HUES64 (cell line): Measurements from ENCODE around the gene USP11.

Source experiments
- H3K27ac ChIP-seq: 2 replicates; pipeline ENCODE4 v1.7.0; 2013; ENCODE audit warnings: low read depth, low read length, inconsistent platforms
- H3K27me3 ChIP-seq: 2 replicates; pipeline ENCODE4 v1.6.1; 2013; ENCODE audit warnings: mild to moderate bottlenecking, low read length; ENCODE audit not compliant: insufficient read depth
- H3K36me3 ChIP-seq: 2 replicates; pipeline ENCODE4 v1.6.1; 2013; ENCODE audit warnings: mild to moderate bottlenecking, low read length; ENCODE audit not compliant: insufficient read depth
- H3K4me1 ChIP-seq: 2 replicates; pipeline ENCODE4 v1.6.1; 2013; ENCODE audit warnings: mild to moderate bottlenecking, low read length, moderate library complexity; ENCODE audit not compliant: insufficient read depth
- H3K4me3 ChIP-seq: 2 replicates; pipeline ENCODE4 v1.5.1; 2013; ENCODE audit warnings: mild to moderate bottlenecking, low read length, moderate library complexity
- H3K9ac ChIP-seq: 2 replicates; pipeline ENCODE4 v1.6.1; 2013; ENCODE audit warnings: mild to moderate bottlenecking, low read depth, low read length
- H3K9me3 ChIP-seq: 2 replicates; pipeline ENCODE4 v1.6.1; 2013; ENCODE audit warnings: low read depth, low read length; ENCODE audit not compliant: insufficient read depth
- WGBS: fragments of 150-250, 120-280 bp; methylation state at CpG from one replicate; pipeline ENCODE4 v1.1.7; 2013; ENCODE audit warnings: missing lambda C conversion rate; 5-methylcytosine and 5-hydroxymethylcytosine counted together

The USP11 gene

GRCh38 chrX:47217852-47218279 lies 14.9 kb upstream of the USP11 start:
- WGBS, result under 1% methylated on average over 31 of the region's 31 CpGs
- Histone ChIP-seq H3K36me3 (peaks cover 46% of the 10 kb centered on the region), H3K4me3 (peak overlapping the region; percentile 67), H3K27ac (peak overlapping the region; percentile 94; the same call in 1 of the 2 replicates), H3K27me3 (no peaks in the 10 kb centered on the region), H3K9me3 (no peaks in the 10 kb centered on the region), H3K9ac (peak overlapping the region; percentile 98), H3K4me1 (no peaks in the 10 kb centered on the region; the same call in 1 of the 2 replicates)

GRCh38 chrX:47218280-47218919 lies 14.4 kb upstream of the USP11 start, which contains the start of gene CDK16:
Gene CDK16, plus strand, starts transcription at chrX:47218681. Its CDS starts 4,877 bp downstream, at chrX:47223558.
- peak within 1 kb of the TSS; percentile 94 for H3K27ac ChIP-seq
- WGBS, result under 1% methylated on average over 59 of the region's 61 CpGs
- H3K4me1 ChIP-seq, result no peaks in the 10 kb centered on the region; the same call in 1 of the 2 replicates
- peaks cover 46% of the 10 kb centered on the region for H3K36me3 ChIP-seq
- H3K27me3 ChIP-seq, result no peaks in the 10 kb centered on the region
- peak within 1 kb of the TSS; percentile 98 for H3K9ac ChIP-seq
- no peaks in the 10 kb centered on the region for H3K9me3 ChIP-seq
- H3K4me3 ChIP-seq, result peak within 1 kb of the TSS; percentile 67

GRCh38 chrX:47218920-47219815 lies 13.6 kb upstream of the USP11 start:
- Histone ChIP-seq H3K36me3 (peaks cover 48% of the 10 kb centered on the region), H3K27me3 (no peaks in the 10 kb centered on the region), H3K4me3 (peak overlapping the region; percentile 67), H3K27ac (peak overlapping the region; percentile 94; the same call in 1 of the 2 replicates), H3K4me1 (no peaks in the 10 kb centered on the region; the same call in 1 of the 2 replicates), H3K9ac (peak overlapping the region; percentile 98), H3K9me3 (no peaks in the 10 kb centered on the region)
- 3% methylated on average over 60 of the region's 60 CpGs for WGBS

- no peaks in the 10 kb centered on the region for H3K9me3 ChIP-seq
- WGBS, result 97% methylated on average over 4 of the region's 4 CpGs
- H3K4me1 ChIP-seq, result no peaks in the 10 kb centered on the region; the same call in 1 of the 2 replicates
- H3K36me3 ChIP-seq, result peaks cover 48% of the 10 kb centered on the region
- H3K27ac ChIP-seq, result no peak overlapping the region
- no peaks in the 10 kb centered on the region for H3K27me3 ChIP-seq
- H3K9ac ChIP-seq, result no peak overlapping the region
- no peak overlapping the region for H3K4me3 ChIP-seq
Observed at GRCh38 chrX:47221756-47222155, 11.1 kb upstream of the USP11 start.

GRCh38 chrX:47222751-47223350 lies 10.0 kb upstream of the USP11 start:
- 93% methylated on average over 7 of the region's 10 CpGs for WGBS
- H3K27ac ChIP-seq, result no peak overlapping the region
- peaks cover 59% of the 10 kb centered on the region for H3K36me3 ChIP-seq

GRCh38 chrX:47223476-47224250 lies 9.1 kb upstream of the USP11 start:
- 96% methylated on average over 13 of the region's 13 CpGs for WGBS
- H3K4me3 ChIP-seq, result no peak overlapping the region
- peaks cover 67% of the 10 kb centered on the region for H3K36me3 ChIP-seq

More at GRCh38 chrX:47222751-47223350, 10.0 kb upstream of the USP11 start:
- H3K9me3 ChIP-seq, result no peaks in the 10 kb centered on the region
- no peaks in the 10 kb centered on the region for H3K27me3 ChIP-seq
- H3K4me3 ChIP-seq, result no peak overlapping the region
- no peak overlapping the region for H3K9ac ChIP-seq
- no peaks in the 10 kb centered on the region; the same call in 1 of the 2 replicates for H3K4me1 ChIP-seq

GRCh38 chrX:47224266-47224895 lies 8.4 kb upstream of the USP11 start:
- Histone ChIP-seq H3K27ac (no peak overlapping the region), H3K9ac (no peak overlapping the region), H3K4me3 (no peak overlapping the region), H3K4me1 (no peaks in the 10 kb centered on the region; the same call in 1 of the 2 replicates), H3K9me3 (no peaks in the 10 kb centered on the region), H3K36me3 (peaks cover 70% of the 10 kb centered on the region), H3K27me3 (no peaks in the 10 kb centered on the region)
- 97% methylated on average over 16 of the region's 17 CpGs for WGBS

More at GRCh38 chrX:47223476-47224250, 9.1 kb upstream of the USP11 start:
- Histone ChIP-seq H3K27me3 (no peaks in the 10 kb centered on the region), H3K4me1 (no peaks in the 10 kb centered on the region; the same call in 1 of the 2 replicates), H3K27ac (no peak overlapping the region), H3K9ac (no peak overlapping the region), H3K9me3 (no peaks in the 10 kb centered on the region)

- no peak overlapping the region for H3K9ac ChIP-seq
- H3K27me3 ChIP-seq, result no peaks in the 10 kb centered on the region
- H3K4me3 ChIP-seq, result no peak overlapping the region
- H3K36me3 ChIP-seq, result peaks cover 70% of the 10 kb centered on the region
- H3K9me3 ChIP-seq, result no peaks in the 10 kb centered on the region
- H3K27ac ChIP-seq, result no peak overlapping the region
- whole genome bisulfite sequencing, result 94% methylated on average over 4 of the region's 4 CpGs
- no peaks in the 10 kb centered on the region; the same call in 1 of the 2 replicates for H3K4me1 ChIP-seq
Observed at GRCh38 chrX:47224896-47225290, 7.9 kb upstream of the USP11 start.

- H3K27me3 ChIP-seq, result no peaks in the 10 kb centered on the region
- peaks cover 67% of the 10 kb centered on the region for H3K36me3 ChIP-seq
- 89% methylated on average over 6 of the region's 6 CpGs for WGBS
- no peak overlapping the region for H3K9ac ChIP-seq
- no peaks in the 10 kb centered on the region for H3K9me3 ChIP-seq
- no peak overlapping the region for H3K4me3 ChIP-seq
- H3K27ac ChIP-seq, result no peak overlapping the region
- no peaks in the 10 kb centered on the region for H3K4me1 ChIP-seq
Observed at GRCh38 chrX:47226071-47226470, 6.7 kb upstream of the USP11 start.
